ENCODE measurements around the gene SMIM5. TPM values are rescaled to one million over a fixed set of nuclear protein-coding genes. Genes with fewer than 3 reads are reported as not detected.
A peak's percentile ranks its signal among the peaks of the same experiment; 100 is the strongest.

The SMIM5 gene
- total and polyA plus RNA-seq, 2 experiments from 2014 or later, result 0.60 to 0.89 TPM

DNA sequence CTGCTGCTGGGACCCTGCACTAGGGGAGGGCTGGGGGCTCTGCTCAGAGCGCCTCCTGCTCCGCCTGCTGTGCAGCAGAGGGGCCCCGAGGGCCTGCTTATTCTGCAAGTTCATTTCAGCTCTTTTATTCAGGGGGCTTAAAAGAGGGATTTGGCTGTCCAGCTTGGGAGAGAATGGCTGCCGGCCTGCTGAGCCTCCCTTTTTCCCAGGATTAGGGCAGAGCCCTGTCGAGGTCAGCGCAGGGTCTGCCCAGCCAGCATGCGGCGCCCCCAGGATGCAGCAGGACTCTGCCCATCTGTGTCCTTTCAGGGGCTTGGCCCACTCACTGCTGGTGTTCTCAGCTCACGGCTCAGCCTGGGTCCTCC lies 1.1 kb downstream of the SMIM5 start:
- H3K27me3 ChIP-seq, result no peaks in the 10 kb centered on the region
- TF ChIP-seq, protein P1, sequence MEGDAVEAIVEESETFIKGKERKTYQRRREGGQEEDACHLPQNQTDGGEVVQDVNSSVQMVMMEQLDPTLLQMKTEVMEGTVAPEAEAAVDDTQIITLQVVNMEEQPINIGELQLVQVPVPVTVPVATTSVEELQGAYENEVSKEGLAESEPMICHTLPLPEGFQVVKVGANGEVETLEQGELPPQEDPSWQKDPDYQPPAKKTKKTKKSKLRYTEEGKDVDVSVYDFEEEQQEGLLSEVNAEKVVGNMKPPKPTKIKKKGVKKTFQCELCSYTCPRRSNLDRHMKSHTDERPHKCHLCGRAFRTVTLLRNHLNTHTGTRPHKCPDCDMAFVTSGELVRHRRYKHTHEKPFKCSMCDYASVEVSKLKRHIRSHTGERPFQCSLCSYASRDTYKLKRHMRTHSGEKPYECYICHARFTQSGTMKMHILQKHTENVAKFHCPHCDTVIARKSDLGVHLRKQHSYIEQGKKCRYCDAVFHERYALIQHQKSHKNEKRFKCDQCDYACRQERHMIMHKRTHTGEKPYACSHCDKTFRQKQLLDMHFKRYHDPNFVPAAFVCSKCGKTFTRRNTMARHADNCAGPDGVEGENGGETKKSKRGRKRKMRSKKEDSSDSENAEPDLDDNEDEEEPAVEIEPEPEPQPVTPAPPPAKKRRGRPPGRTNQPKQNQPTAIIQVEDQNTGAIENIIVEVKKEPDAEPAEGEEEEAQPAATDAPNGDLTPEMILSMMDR (IDR thresholded peaks at IDR 0.05; ENCODE audit: low read depth, low read length), result no peak
- no peak overlapping the region for H3K4me3 ChIP-seq
- H3K36me3 ChIP-seq, result no peaks in the 10 kb centered on the region
- peak overlapping the region; percentile 16 for H3K27ac ChIP-seq
- peaks cover 30% of the 10 kb centered on the region for H3K4me1 ChIP-seq (ENCODE audit: low read depth)
- no peaks in the 10 kb centered on the region for H3K9me3 ChIP-seq (ENCODE audit: low read depth)
- DNase-seq (ENCODE audit: low read depth in 1 of 2, low spot score in 1 of 2), result no peak

DNA sequence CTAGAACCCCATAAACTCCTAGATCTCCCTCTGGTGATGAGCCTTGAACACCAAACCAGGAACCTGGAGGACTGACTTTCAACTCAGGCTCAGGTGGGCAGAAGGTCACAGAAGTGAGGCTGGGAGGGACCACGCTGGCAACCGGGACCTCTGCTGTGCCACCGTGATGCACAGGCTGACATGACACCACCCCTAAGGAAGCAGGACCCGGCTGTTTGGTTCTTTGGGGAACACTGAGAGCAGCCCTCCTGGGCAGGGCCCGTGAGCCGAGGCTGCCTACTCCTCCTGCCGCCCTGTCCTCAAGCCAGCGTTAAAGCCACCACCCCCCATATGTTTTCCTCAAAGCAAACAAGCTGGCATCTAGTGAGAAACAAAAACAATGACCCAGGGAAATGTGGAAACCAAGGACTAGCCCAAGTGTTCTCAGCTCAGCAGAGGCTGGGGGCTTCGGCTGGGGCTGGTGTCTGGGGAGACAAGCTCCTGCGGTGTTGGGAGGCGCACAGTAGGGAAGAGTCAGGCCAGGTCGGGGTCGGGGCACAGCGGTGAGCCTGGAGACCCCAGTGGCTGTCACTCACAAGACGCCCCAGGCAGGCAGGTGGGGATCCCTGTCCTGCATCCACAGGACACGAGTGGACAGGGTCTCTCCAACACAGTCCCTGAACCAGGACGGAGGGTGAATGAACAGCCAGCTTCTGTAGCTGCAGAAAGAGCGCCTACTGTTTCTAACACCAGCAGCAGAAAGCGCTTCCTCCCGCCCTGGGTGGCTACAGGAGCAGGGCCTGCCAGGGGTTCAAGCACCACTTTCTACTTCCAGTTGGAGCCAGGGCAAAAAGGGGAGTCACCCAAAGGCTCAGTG lies 1.7 kb downstream of the SMIM5 start:
- Histone ChIP-seq H3K4me1 (ENCODE audit: low read depth) (peaks cover 30% of the 10 kb centered on the region), H3K4me3 (no peak overlapping the region), H3K27ac (no peak overlapping the region)

DNA sequence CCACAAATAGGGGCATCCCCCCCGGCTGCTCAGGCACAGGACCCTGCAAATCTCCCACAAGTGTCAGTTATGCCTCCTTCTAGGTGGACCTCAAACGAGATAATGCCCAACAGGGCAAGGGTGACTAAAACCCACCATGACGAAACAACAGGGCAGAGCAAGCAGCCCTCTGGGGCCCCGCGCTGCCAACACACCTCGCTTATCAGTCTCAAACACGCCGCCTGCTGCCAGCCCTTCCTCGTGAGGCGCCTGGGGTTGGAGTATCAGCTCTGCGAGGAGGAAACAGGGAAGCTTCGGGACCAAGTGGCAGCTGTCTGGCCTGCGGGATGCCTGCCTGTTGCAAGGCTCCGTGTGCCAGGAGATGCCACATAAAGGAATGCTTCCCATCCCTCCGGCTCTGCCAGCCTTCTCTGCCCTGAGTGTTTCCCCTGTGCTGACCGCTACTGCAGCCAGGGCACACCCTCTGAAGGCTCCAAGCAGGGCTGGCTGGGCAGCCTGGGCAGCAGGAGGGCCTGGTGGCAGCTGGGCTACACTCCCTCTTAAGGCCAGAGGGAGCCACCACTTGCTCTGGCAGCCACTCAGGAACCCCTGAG lies 2.5 kb downstream of the SMIM5 start:
- no peak for DNase-seq (ENCODE audit: low read depth in 1 of 2, low spot score in 1 of 2)
- Histone ChIP-seq H3K9me3 (ENCODE audit: low read depth) (no peaks in the 10 kb centered on the region), H3K27me3 (no peaks in the 10 kb centered on the region), H3K4me3 (no peak overlapping the region), H3K36me3 (no peaks in the 10 kb centered on the region), H3K4me1 (ENCODE audit: low read depth) (peaks cover 30% of the 10 kb centered on the region), H3K27ac (no peak overlapping the region)
- TF ChIP-seq, protein P1 (IDR thresholded peaks at IDR 0.05; ENCODE audit: low read depth, low read length), result no peak

More for the DNA sequence above, 1.7 kb downstream of the SMIM5 start:
- Histone ChIP-seq H3K36me3 (no peaks in the 10 kb centered on the region), H3K9me3 (ENCODE audit: low read depth) (no peaks in the 10 kb centered on the region), H3K27me3 (no peaks in the 10 kb centered on the region)
- DNase-seq (ENCODE audit: low read depth in 1 of 2, low spot score in 1 of 2), result no peak
- TF ChIP-seq, protein P1 (IDR thresholded peaks at IDR 0.05; ENCODE audit: low read depth, low read length), result no peak

DNA sequence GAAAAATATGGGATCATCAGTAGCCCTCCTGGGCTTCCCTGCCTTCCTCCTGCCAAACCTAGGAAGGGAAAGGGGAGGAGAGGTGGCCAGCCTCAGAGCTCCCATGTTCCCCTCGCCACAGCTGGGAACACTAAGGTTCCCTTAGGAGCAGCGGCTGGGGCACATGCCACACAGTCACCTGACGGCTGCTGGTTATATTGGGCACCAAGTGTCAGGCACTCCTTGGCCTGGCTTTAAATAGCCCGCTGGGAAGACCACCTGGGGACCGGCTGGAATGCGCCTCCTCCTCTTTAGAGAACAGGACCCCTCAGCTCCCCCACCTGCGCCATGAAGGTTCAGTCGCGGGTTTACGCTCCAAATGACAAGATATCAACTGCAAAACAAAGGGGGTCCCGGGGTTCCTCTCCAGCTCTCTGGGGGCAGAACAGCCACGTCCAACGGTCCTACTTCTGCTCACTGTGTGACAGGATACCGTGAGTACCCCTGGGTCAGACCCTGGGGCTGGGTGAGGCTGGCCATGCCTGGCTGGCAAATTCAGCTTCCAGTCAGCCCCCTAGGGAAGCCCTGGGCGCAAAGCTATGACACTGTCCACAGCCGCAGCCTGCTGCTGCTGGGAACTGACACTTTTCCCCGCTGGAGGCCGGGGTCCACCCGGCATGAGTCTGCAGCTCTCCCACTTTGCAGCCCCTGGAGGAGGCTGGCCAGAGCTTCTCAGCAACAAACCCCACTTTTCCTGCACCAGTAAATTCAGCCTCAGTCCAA lies 3.3 kb downstream of the SMIM5 start:
- H3K27me3 ChIP-seq, result no peaks in the 10 kb centered on the region
- TF ChIP-seq, protein P1 (IDR thresholded peaks at IDR 0.05; ENCODE audit: low read depth, low read length), result no peak
- peaks cover 30% of the 10 kb centered on the region for H3K4me1 ChIP-seq (ENCODE audit: low read depth)
- H3K27ac ChIP-seq, result no peak overlapping the region
- no peaks in the 10 kb centered on the region for H3K9me3 ChIP-seq (ENCODE audit: low read depth)
- H3K4me3 ChIP-seq, result no peak overlapping the region
- no peaks in the 10 kb centered on the region for H3K36me3 ChIP-seq
- DNase-seq (ENCODE audit: low read depth in 1 of 2, low spot score in 1 of 2), result no peak

DNA sequence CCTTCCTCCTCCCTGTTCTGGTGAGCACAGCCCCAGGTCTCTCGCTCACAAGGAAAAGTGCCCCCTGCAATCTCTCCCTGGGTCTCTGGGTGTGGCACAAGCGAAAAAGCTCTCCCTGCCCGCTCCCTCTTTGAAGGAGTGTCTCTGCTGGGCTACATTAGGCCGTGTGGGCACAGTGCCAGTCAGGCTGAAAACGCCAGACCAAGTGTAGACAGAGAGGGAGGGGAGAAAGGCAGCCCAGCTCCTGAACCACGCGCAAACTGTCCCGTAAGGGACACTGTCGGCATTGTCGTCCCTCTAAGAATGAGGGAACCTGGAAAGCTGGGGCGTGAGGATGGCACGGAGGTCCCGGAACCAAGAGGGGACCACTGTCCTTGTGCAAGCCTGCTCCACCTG lies 3.9 kb downstream of the SMIM5 start:
- H3K4me1 ChIP-seq (ENCODE audit: low read depth), result peaks cover 30% of the 10 kb centered on the region
- H3K4me3 ChIP-seq, result no peak overlapping the region
- H3K36me3 ChIP-seq, result no peaks in the 10 kb centered on the region
- TF ChIP-seq, protein P1 (IDR thresholded peaks at IDR 0.05; ENCODE audit: low read depth, low read length), result no peak
- H3K27me3 ChIP-seq, result no peaks in the 10 kb centered on the region
- H3K9me3 ChIP-seq (ENCODE audit: low read depth), result no peaks in the 10 kb centered on the region
- no peak overlapping the region for H3K27ac ChIP-seq
- DNase-seq (ENCODE audit: low read depth in 1 of 2, low spot score in 1 of 2), result no peak

All from cardiac muscle cell (in vitro differentiated cells and primary cell).